HepG2 (cell line): ENCODE results near the gene PGAP3. TPM values are rescaled to one million over a fixed set of nuclear protein-coding genes. Genes with fewer than 3 reads are reported as not detected.

Experiments used
- ATF5 ChIP-seq: sonication (generic); formaldehyde crosslinking; IDR thresholded peaks from 2 replicates; pipeline ENCODE4 v1.4.0; 2020; ENCODE audit warnings: mild to moderate bottlenecking, low read depth, missing genetic modification reagents
- CERS6 ChIP-seq: sonication (generic); formaldehyde crosslinking; IDR thresholded peaks from 2 replicates; pipeline ENCODE4 v1.5.0; 2020; ENCODE audit warnings: missing genetic modification reagents
- CHD4 ChIP-seq: fragments of 200-600 bp; sonication (generic); IDR thresholded peaks from 2 replicates; pipeline ENCODE4 v1.7.0; 2017; ENCODE audit warnings: mild to moderate bottlenecking, low read length, borderline replicate concordance
- ETV5 ChIP-seq: IDR thresholded peaks from 2 replicates; pipeline ENCODE4 v1.6.1; 2018; ENCODE audit warnings: missing biosample characterization, missing genetic modification reagents, inconsistent platforms, borderline replicate concordance
- GPN1 ChIP-seq: sonication (generic); formaldehyde crosslinking; IDR thresholded peaks from 2 replicates; pipeline ENCODE4 v1.5.1; 2020; ENCODE audit warnings: missing genetic modification reagents, borderline replicate concordance
- HNRNPL ChIP-seq: fragments of 200-400 bp; formaldehyde crosslinking; IDR thresholded peaks from 2 replicates; pipeline ENCODE4 v1.6.1; 2017; ENCODE audit warnings: mild to moderate bottlenecking, low read depth, low read length
- MIER3 ChIP-seq: IDR thresholded peaks from 2 replicates; pipeline ENCODE4 v1.6.1; 2016; ENCODE audit warnings: missing compliant biosample characterization, borderline replicate concordance
- RAD51 ChIP-seq: fragments of 450-650 bp; IDR thresholded peaks from 2 replicates; pipeline ENCODE4 v1.6.1; 2016; ENCODE audit warnings: borderline replicate concordance
- TBL1XR1 ChIP-seq: fragments of 150-350 bp; IDR thresholded peaks from 2 replicates; pipeline ENCODE4 v1.6.1; 2014; ENCODE audit warnings: borderline replicate concordance, low read length; ENCODE audit not compliant: partially characterized antibody
- ZBTB40 ChIP-seq, 2 experiments: fragments of 450-650 bp in 1 of 2; sonication (generic) in 1 of 2; formaldehyde crosslinking in 1 of 2; IDR thresholded peaks; 2 replicates each; pipeline versions ENCODE4 v1.6.1 to v1.8.0; 2016 to 2022; ENCODE audit warnings: antibody characterized with exemption in 1 of 2, mild to moderate bottlenecking in 1 of 2, missing genetic modification reagents in 1 of 2
- ZNF101 ChIP-seq: sonication (generic); formaldehyde crosslinking; IDR thresholded peaks from 2 replicates; pipeline ENCODE4 v1.4.0; 2020; ENCODE audit warnings: mild to moderate bottlenecking, low read depth, missing genetic modification reagents, borderline replicate concordance
- ZNF317 ChIP-seq: sonication (generic); formaldehyde crosslinking; IDR thresholded peaks from 2 replicates; pipeline ENCODE4 v1.5.0; 2020; ENCODE audit warnings: mild to moderate bottlenecking, missing genetic modification reagents
- ZNF484 ChIP-seq: sonication (generic); formaldehyde crosslinking; IDR thresholded peaks from 2 replicates; pipeline ENCODE4 v1.5.1; 2020; ENCODE audit warnings: mild to moderate bottlenecking, low read depth, missing genetic modification reagents, borderline replicate concordance
- ZNF510 ChIP-seq: sonication (generic); formaldehyde crosslinking; IDR thresholded peaks from 2 replicates; pipeline ENCODE4 v1.4.0; 2020; ENCODE audit warnings: low read depth, mild to moderate bottlenecking, missing genetic modification reagents
- ZNF552 ChIP-seq: sonication (generic); formaldehyde crosslinking; IDR thresholded peaks from 2 replicates; pipeline ENCODE4 v1.9.0; 2022; ENCODE audit warnings: missing genetic modification reagents, mild to moderate bottlenecking, borderline replicate concordance
- ZNF558 ChIP-seq: sonication (generic); formaldehyde crosslinking; IDR thresholded peaks from 2 replicates; pipeline ENCODE4 v1.9.0; 2022; ENCODE audit warnings: mild to moderate bottlenecking, missing genetic modification reagents, borderline replicate concordance
- polyA plus RNA-seq, 8 experiments: library from polyadenylated mRNA; depleted of rRNA in 3 of 8; stranded (reverse) in 7 of 8; unstranded in 1 of 8; fragments of >200 nt; fragmentation: Illumina TruSeq in 4 of 8; extraction: Trizol in 4 of 8; gene quantifications; 2 replicates each; pipeline versions ENCODE4 v1.2.1 to v1.2.3, GENCODE V29; 2011 to 2016; ENCODE audit warnings: low read depth in 4 of 8, missing spikeins in 1 of 8, mixed read lengths in 1 of 8; ENCODE audit not compliant: insufficient read depth in 1 of 8
- total RNA-seq, 5 experiments: library from RNA; depleted of rRNA; stranded (reverse); fragments of >200 nt; fragmentation: Illumina TruSeq; extraction: Trizol; gene quantifications; 2 replicates each; pipeline ENCODE4 v1.2.3, GENCODE V29; 2016; ENCODE audit warnings: low read depth in 1 of 5

The PGAP3 gene
- total and polyA plus RNA-seq, 2 of the 13 experiments (the other 11 are each of a cell fraction or from before 2014, with no cell fraction given), result 11.9 to 14.6 TPM

- no peak for TF ChIP-seq ZNF484 (CRISPR knock-in tag)
- TF ChIP-seq ATF5 (CRISPR knock-in tag), result 0 out of 2 replicates have a peak, but pooled peaks have one; percentile 35
- no peak for TF ChIP-seq CHD4
- TF ChIP-seq TBL1XR1, result no peak
- TF ChIP-seq ZNF552 (CRISPR knock-in tag), result peak; percentile 53; the same call in 1 of the 2 replicates
- peak; percentile 71; the same call in 1 of the 2 replicates for TF ChIP-seq HNRNPL
- 0 out of 2 replicates have a peak, but pooled peaks have one; percentile 22 for TF ChIP-seq ZBTB40 (IDR thresholded peaks at IDR 0.05)
- peak; percentile 71 for TF ChIP-seq ZBTB40 (CRISPR knock-in tag; IDR thresholded peaks at IDR 0.05)
- TF ChIP-seq ZNF317 (CRISPR knock-in tag), result no peak
- no peak for TF ChIP-seq RAD51
- TF ChIP-seq MIER3 (CRISPR knock-in tag), result peak; percentile 74; the same call in 1 of the 2 replicates
- peak; percentile 58; the same call in 1 of the 2 replicates for TF ChIP-seq ETV5 (CRISPR knock-in tag)
- TF ChIP-seq GPN1, result no peak
- TF ChIP-seq ZNF101 (CRISPR knock-in tag), result no peak
- no peak for TF ChIP-seq ZNF510 (CRISPR knock-in tag)
- no peak; the same call in 1 of the 2 replicates for TF ChIP-seq CERS6 (CRISPR knock-in tag)
- no peak for TF ChIP-seq ZNF558
These were observed 19.6 kb downstream of the PGAP3 start, which contains the start of gene PNMT (continued) for GRCh38 chr17:39667945-39668924.
